H9 (cell line): ENCODE measurements around the gene HMX1. TPM values are rescaled to one million over a fixed set of nuclear protein-coding genes. Genes with fewer than 3 reads are reported as not detected.

Source experiments
- DNase-seq: peaks from one replicate; pipeline ENCODE4 v3.0.0-alpha.2; 2017
- H2AFZ ChIP-seq: one replicate; pipeline ENCODE4 v1.6.1; 2013; ENCODE audit warnings: mild to moderate bottlenecking, low read length, control low read depth, moderate library complexity
- H2AK5ac ChIP-seq: 2 replicates; pipeline ENCODE4 v1.6.1; 2013; ENCODE audit warnings: low read length, control low read depth, mixed read lengths; ENCODE audit not compliant: insufficient read length
- H2BK120ac ChIP-seq: one replicate; pipeline ENCODE4 v1.6.1; 2013; ENCODE audit warnings: low read depth, mild to moderate bottlenecking, low read length, control low read depth, inconsistent platforms; ENCODE audit not compliant: poor library complexity, severe bottlenecking
- H2BK12ac ChIP-seq: 2 replicates; pipeline ENCODE4 v1.6.1; 2013; ENCODE audit warnings: low read length, control low read depth, mixed read lengths, low read depth; ENCODE audit not compliant: insufficient read length
- H2BK15ac ChIP-seq: 2 replicates; pipeline ENCODE4 v1.6.1; 2013; ENCODE audit warnings: low read depth, low read length, control low read depth
- H2BK20ac ChIP-seq: one replicate; pipeline ENCODE4 v1.6.1; 2013; ENCODE audit warnings: low read depth, mild to moderate bottlenecking, low read length, control low read depth, inconsistent platforms; ENCODE audit not compliant: poor library complexity, severe bottlenecking
- H2BK5ac ChIP-seq: 2 replicates; pipeline ENCODE4 v1.6.1; 2013; ENCODE audit warnings: low read length, control low read depth, mixed read lengths; ENCODE audit not compliant: insufficient read length
- H3K14ac ChIP-seq: 2 replicates; pipeline ENCODE4 v1.6.1; 2013; ENCODE audit warnings: low read length, control low read depth; ENCODE audit not compliant: insufficient read depth
- H3K18ac ChIP-seq: 2 replicates; pipeline ENCODE4 v1.6.1; 2013; ENCODE audit warnings: low read depth, mild to moderate bottlenecking, mixed read lengths, low read length, control low read depth; ENCODE audit not compliant: insufficient read length
- H3K23ac ChIP-seq: 2 replicates; pipeline ENCODE4 v1.6.1; 2013; ENCODE audit warnings: low read length, control low read depth, mixed read lengths, low read depth; ENCODE audit not compliant: insufficient read length
- H3K23me2 ChIP-seq: 2 replicates; pipeline ENCODE4 v1.6.1; 2013; ENCODE audit warnings: low read depth, mild to moderate bottlenecking, mixed read lengths, low read length, control low read depth; ENCODE audit not compliant: insufficient read length, poor library complexity, severe bottlenecking
- H3K27ac ChIP-seq: 2 replicates; pipeline ENCODE4 v1.5.1; 2013; ENCODE audit warnings: low read length, control low read depth, mixed read lengths, low read depth; ENCODE audit not compliant: insufficient read length
- H3K27me3 ChIP-seq: 2 replicates; pipeline ENCODE4 v1.6.1; 2013; ENCODE audit warnings: low read length, control low read depth, inconsistent platforms; ENCODE audit not compliant: insufficient read depth
- H3K4ac ChIP-seq: 2 replicates; pipeline ENCODE4 v1.6.1; 2013; ENCODE audit warnings: low read depth, mild to moderate bottlenecking, control low read depth, inconsistent platforms, low read length, moderate library complexity
- H3K4me1 ChIP-seq: 2 replicates; pipeline ENCODE4 v1.6.1; 2013; ENCODE audit warnings: low read length, control low read depth, inconsistent platforms; ENCODE audit not compliant: insufficient read depth
- H3K4me2 ChIP-seq: 2 replicates; pipeline ENCODE4 v1.6.1; 2013; ENCODE audit warnings: low read length, control low read depth, mixed read lengths; ENCODE audit not compliant: insufficient read length, insufficient read depth
- H3K56ac ChIP-seq: 2 replicates; pipeline ENCODE4 v1.6.1; 2013; ENCODE audit warnings: low read depth, mild to moderate bottlenecking, mixed read lengths, low read length, control low read depth; ENCODE audit not compliant: insufficient read length
- H3K79me1 ChIP-seq: 2 replicates; pipeline ENCODE4 v1.6.1; 2013; ENCODE audit warnings: low read depth, mild to moderate bottlenecking, moderate library complexity, low read length, control low read depth, inconsistent platforms; ENCODE audit not compliant: insufficient read depth, poor library complexity, severe bottlenecking
- H3K79me2 ChIP-seq: 2 replicates; pipeline ENCODE4 v1.6.1; 2013; ENCODE audit warnings: low read length, control low read depth, inconsistent platforms; ENCODE audit not compliant: insufficient read depth
- H3K9ac ChIP-seq: 2 replicates; pipeline ENCODE4 v1.6.1; 2013; ENCODE audit warnings: low read length, control low read depth, mixed read lengths; ENCODE audit not compliant: insufficient read length; ENCODE audit errors: extremely low read depth
- H3K9me3 ChIP-seq: one replicate; pipeline ENCODE4 v1.6.1; 2013; ENCODE audit warnings: low read depth, low read length, inconsistent platforms; ENCODE audit not compliant: control insufficient read depth
- H3T11ph ChIP-seq: one replicate; pipeline ENCODE4 v1.6.1; 2013; ENCODE audit warnings: mild to moderate bottlenecking, low read length, control low read depth, inconsistent platforms
- H4K20me1 ChIP-seq: one replicate; pipeline ENCODE4 v1.6.1; 2013; ENCODE audit not compliant: control insufficient read depth, insufficient read length, insufficient read depth
- H4K5ac ChIP-seq: 2 replicates; pipeline ENCODE4 v1.6.1; 2013; ENCODE audit warnings: low read depth, mild to moderate bottlenecking, mixed read lengths, low read length, control low read depth; ENCODE audit not compliant: insufficient read length
- H4K8ac ChIP-seq: replicated peaks from 2 replicates; pipeline ENCODE4 v1.6.1; 2013; ENCODE audit warnings: low read length, control low read depth, mixed read lengths, low read depth; ENCODE audit not compliant: insufficient read length
- H4K91ac ChIP-seq: 2 replicates; pipeline ENCODE4 v1.6.1; 2013; ENCODE audit warnings: low read depth, mild to moderate bottlenecking, moderate library complexity, mixed read lengths, low read length, control low read depth; ENCODE audit not compliant: insufficient read length
- H3K27ac Mint-ChIP-seq, 3 experiments: 2 replicates in 2 of 3; 3 replicates in 1 of 3; pipeline ENCODE4 v1.8.0; 2020 to 2021; ENCODE audit warnings: mixed read lengths in 3 of 3, mild to moderate bottlenecking in 1 of 3, moderate library complexity in 1 of 3
- H3K27me3 Mint-ChIP-seq: 2 replicates; pipeline ENCODE4 v1.8.0; 2021; ENCODE audit warnings: low read depth, mild to moderate bottlenecking, moderate library complexity, mixed read lengths
- H3K36me3 Mint-ChIP-seq, 3 experiments: 2 replicates in 2 of 3; 3 replicates in 1 of 3; pipeline ENCODE4 v1.8.0; 2020 to 2021; ENCODE audit warnings: low read depth in 3 of 3, mixed read lengths in 3 of 3; ENCODE audit not compliant: insufficient read depth in 1 of 3
- H3K4me1 Mint-ChIP-seq, 2 experiments: 2 replicates each; pipeline ENCODE4 v1.8.0; 2020; ENCODE audit warnings: mixed read lengths in 2 of 2
- H3K4me3 Mint-ChIP-seq, 2 experiments: 2 replicates in 1 of 2; 3 replicates in 1 of 2; pipeline ENCODE4 v1.8.0; 2020 to 2021; ENCODE audit warnings: mild to moderate bottlenecking in 2 of 2, mixed read lengths in 2 of 2, moderate library complexity in 1 of 2
- H3K9me3 Mint-ChIP-seq, 2 experiments: 2 replicates in 1 of 2; 3 replicates in 1 of 2; pipeline ENCODE4 v1.8.0; 2020; ENCODE audit warnings: mild to moderate bottlenecking in 2 of 2, mixed read lengths in 2 of 2, moderate library complexity in 1 of 2
- WGBS: extraction: QIAGEN DNeasy Blood & Tissue Kit; methylation state at CpG from one replicate; pipeline ENCODE4 v1.1.7; 2013; ENCODE audit warnings: missing lambda C conversion rate, low lambda C conversion rate, mixed read lengths; ENCODE audit not compliant: insufficient read length; ENCODE audit errors: extremely low coverage; 5-methylcytosine and 5-hydroxymethylcytosine counted together
- total RNA-seq: library from RNA; stranded (reverse); gene quantifications from 2 replicates; pipeline ENCODE4 v1.2.1, GENCODE V29; 2021
- TF ChIP-seq, protein P1 (sequence below): fragments of 200-600 bp; sonication (generic); conservative IDR thresholded peaks from 3 replicates; pipeline ENCODE4 v1.8.0; 2021; ENCODE audit warnings: antibody characterized with exemption, mild to moderate bottlenecking

The HMX1 gene
- total RNA-seq, 1 experiment from 2014 or later: 0.26 TPM

- Histone ChIP-seq H2BK15ac (no peak overlapping the region), H3K4ac (no peak overlapping the region), H2BK20ac (no peak overlapping the region), H4K8ac (no peak overlapping the region), H3K14ac (no peak overlapping the region; the same call in 1 of the 2 replicates), H3K4me1 (no peaks in the 10 kb centered on the region), H3K27ac (no peak overlapping the region), H2AK5ac (no peak overlapping the region), H3K79me2 (no peaks in the 10 kb centered on the region), H2BK120ac (no peak overlapping the region), H3K23me2 (no peaks in the 10 kb centered on the region), H3K9me3 (no peaks in the 10 kb centered on the region), H2AFZ (no peak overlapping the region), H2BK5ac (no peak overlapping the region), H3K27me3 (no peaks in the 10 kb centered on the region), H4K5ac (no peak overlapping the region), H2BK12ac (no peak overlapping the region), H3K56ac (no peak overlapping the region), H3K4me2 (no peak overlapping the region), H3K79me1 (no peaks in the 10 kb centered on the region), H3T11ph (no peak overlapping the region), H3K18ac (no peak overlapping the region), H3K23ac (no peak overlapping the region), H4K20me1 (no peaks in the 10 kb centered on the region), H4K91ac (no peak overlapping the region), H3K9ac (no peak overlapping the region)
- no peaks in the 10 kb centered on the region for H3K36me3 Mint-ChIP-seq
- WGBS: no CpG with 5 or more reads among the region's 14 CpGs
- DNase-seq: peak; percentile 20
- H3K4me1 Mint-ChIP-seq: peaks cover 12 to 27% of the 10 kb centered on the region in 2 experiments
- peaks cover 0 to 5% of the 10 kb centered on the region in 2 experiments; a peak in 3 of 5 replicates for H3K9me3 Mint-ChIP-seq
- H3K27ac Mint-ChIP-seq: no peak overlapping the region
- TF ChIP-seq, protein P1, sequence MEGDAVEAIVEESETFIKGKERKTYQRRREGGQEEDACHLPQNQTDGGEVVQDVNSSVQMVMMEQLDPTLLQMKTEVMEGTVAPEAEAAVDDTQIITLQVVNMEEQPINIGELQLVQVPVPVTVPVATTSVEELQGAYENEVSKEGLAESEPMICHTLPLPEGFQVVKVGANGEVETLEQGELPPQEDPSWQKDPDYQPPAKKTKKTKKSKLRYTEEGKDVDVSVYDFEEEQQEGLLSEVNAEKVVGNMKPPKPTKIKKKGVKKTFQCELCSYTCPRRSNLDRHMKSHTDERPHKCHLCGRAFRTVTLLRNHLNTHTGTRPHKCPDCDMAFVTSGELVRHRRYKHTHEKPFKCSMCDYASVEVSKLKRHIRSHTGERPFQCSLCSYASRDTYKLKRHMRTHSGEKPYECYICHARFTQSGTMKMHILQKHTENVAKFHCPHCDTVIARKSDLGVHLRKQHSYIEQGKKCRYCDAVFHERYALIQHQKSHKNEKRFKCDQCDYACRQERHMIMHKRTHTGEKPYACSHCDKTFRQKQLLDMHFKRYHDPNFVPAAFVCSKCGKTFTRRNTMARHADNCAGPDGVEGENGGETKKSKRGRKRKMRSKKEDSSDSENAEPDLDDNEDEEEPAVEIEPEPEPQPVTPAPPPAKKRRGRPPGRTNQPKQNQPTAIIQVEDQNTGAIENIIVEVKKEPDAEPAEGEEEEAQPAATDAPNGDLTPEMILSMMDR: no peak; the same call in 2 of the 3 replicates
- H3K4me3 Mint-ChIP-seq: no peak overlapping the region
- H3K27me3 Mint-ChIP-seq: peaks cover 17% of the 10 kb centered on the region
Measured at GRCh38 chr4:8840816-8841455, 30.7 kb downstream of the HMX1 start.
